HG02763 (cell line): ENCODE data around the gene HEBP2.
"Not testable (repeated sequence)": the region's sequence is repeated elsewhere in the genome, so short reads cannot be mapped to it uniquely, and the experiment has no call there.

Experiments used
- ATAC-seq: cut with Tn5 transposase; IDR thresholded peaks from one replicate; pipeline ENCODE4 v1.9.1; 2021; ENCODE audit warnings: mild to moderate bottlenecking, moderate library complexity; ENCODE audit not compliant: unreplicated experiment

HEBP2 gene

GRCh38 chr6:138422861-138423260 lies 18.8 kb downstream of the HEBP2 start:
- no peak for ATAC-seq

GRCh38 chr6:138424004-138424904 lies 20.2 kb downstream of the HEBP2 start:
- no peak for ATAC-seq

- ATAC-seq, result not testable (repeated sequence)
Measured at GRCh38 chr6:138425256-138425655, 21.2 kb downstream of the HEBP2 start.

GRCh38 chr6:138426500-138427123 lies 22.6 kb downstream of the HEBP2 start:
- no peak for ATAC-seq

- ATAC-seq, result no peak
Measured at GRCh38 chr6:138427701-138428100, 23.7 kb downstream of the HEBP2 start.

- ATAC-seq, result no peak
Measured at GRCh38 chr6:138428944-138429598, 25.0 kb downstream of the HEBP2 start.

- ATAC-seq, result no peak
Measured at GRCh38 chr6:138429761-138430160, 25.7 kb downstream of the HEBP2 start.

- ATAC-seq, result no peak
Measured at GRCh38 chr6:138430361-138431145, 26.5 kb downstream of the HEBP2 start.

- ATAC-seq, result no peak
Measured at GRCh38 chr6:138431256-138432062, 27.4 kb downstream of the HEBP2 start.

- no peak for ATAC-seq
Measured at GRCh38 chr6:138432063-138432356, 28.0 kb downstream of the HEBP2 start.

GRCh38 chr6:138434096-138434495 lies 30.1 kb downstream of the HEBP2 start:
- no peak for ATAC-seq

- no peak for ATAC-seq
Measured at GRCh38 chr6:138434925-138435324, 30.9 kb downstream of the HEBP2 start.

- no peak for ATAC-seq
Measured at GRCh38 chr6:138439546-138439945, 35.5 kb downstream of the HEBP2 start.

- no peak for ATAC-seq
Measured at GRCh38 chr6:138440296-138440695, 36.3 kb downstream of the HEBP2 start.

GRCh38 chr6:138440758-138441357 lies 36.8 kb downstream of the HEBP2 start:
- ATAC-seq, result no peak

GRCh38 chr6:138441965-138442364 lies 37.9 kb downstream of the HEBP2 start:
- no peak for ATAC-seq

- ATAC-seq, result no peak
Measured at GRCh38 chr6:138442663-138443062, 38.6 kb downstream of the HEBP2 start.

- no peak for ATAC-seq
Measured at GRCh38 chr6:138443979-138444378, 40.0 kb downstream of the HEBP2 start.

- no peak for ATAC-seq
Measured at GRCh38 chr6:138446821-138447220, 42.8 kb downstream of the HEBP2 start.

GRCh38 chr6:138450445-138450844 lies 46.4 kb downstream of the HEBP2 start:
- no peak for ATAC-seq
